HCT116 (cell line): ENCODE data around the gene CFD. TPM values are rescaled to one million over a fixed set of nuclear protein-coding genes. Genes with fewer than 3 reads are reported as not detected.

Experiments
- ATAC-seq: fragments of 200-7000 bp; cut with Tn5 transposase; 2 replicates; pipeline ENCODE4 v1.9.1; 2020; ENCODE audit warnings: mild to moderate bottlenecking, moderate library complexity
- BruUV-seq: library from RNA; stranded (reverse); fragments of 400-500 nt; replicated peaks from 2 replicates; lab custom pipeline; 2021; lab: Mats Ljungman, UMichigan
- CTCF ChIA-PET: fragments of 300-600 bp; sonication (Branson Sonifier 250); formaldehyde crosslinking; loops from one replicate; lab custom pipeline; 2021; ENCODE audit warnings: antibody characterized with exemption; lab: Charles Lee
- POLR2A ChIA-PET: fragments of 300-600, 350-600 bp; sonication (Branson Sonifier 250); formaldehyde crosslinking; loops from one replicate; lab custom pipeline; 2021; ENCODE audit warnings: antibody characterized with exemption; lab: Charles Lee
- RAD21 ChIA-PET, 2 experiments: fragments of 300-600 bp; sonication (Branson Sonifier 250); formaldehyde crosslinking; loops; one replicate each; lab custom pipeline; 2023; ENCODE audit warnings: low total read pairs in 2 of 2; ENCODE audit not compliant: uncharacterized antibody in 2 of 2, unreplicated experiment in 2 of 2, low non-redundant PET in 1 of 2; lab: Charles Lee
- DNase-seq: peaks from one replicate; pipeline ENCODE4 v3.0.0-alpha.2; 2010; ENCODE audit warnings: low read depth, low spot score
- H2AFZ ChIP-seq: fragments of 200-600 bp; shearing (Covaris generic), sonication (generic); 2 replicates; pipeline ENCODE4 v1.6.1; 2017; ENCODE audit warnings: low read depth, mixed run types, mixed read lengths, antibody characterized with exemption, low read length; ENCODE audit not compliant: poor library complexity, severe bottlenecking
- H3K27ac ChIP-seq: 2 replicates; pipeline ENCODE4 v1.5.1; 2012; ENCODE audit warnings: low read depth, low read length
- H3K27me3 ChIP-seq: fragments of 200-600 bp; sonication (generic); 2 replicates; pipeline ENCODE4 v1.6.1; 2016; ENCODE audit warnings: mixed run types, low read length, mixed read lengths; ENCODE audit not compliant: insufficient read depth
- H3K36me3 ChIP-seq, 2 experiments: fragments of 200-500 bp in 1 of 2; fragments of 200-600 bp in 1 of 2; sonication (Bioruptor generic) in 1 of 2; sonication (generic) in 1 of 2; 2 replicates each; pipeline versions ENCODE4 v1.5.1 to v1.6.1; 2014 to 2016; ENCODE audit warnings: low read length in 2 of 2, inconsistent platforms in 1 of 2, mixed read lengths in 1 of 2, mixed run types in 1 of 2; ENCODE audit not compliant: insufficient read depth in 2 of 2, control insufficient read depth in 1 of 2
- H3K4me1 ChIP-seq, 2 experiments: fragments of 200-600 bp in 1 of 2; sonication (generic) in 1 of 2; 2 replicates each; pipeline versions ENCODE4 v1.5.1 to v1.6.1; 2012 to 2017; ENCODE audit warnings: low read length in 2 of 2, inconsistent platforms in 1 of 2, mild to moderate bottlenecking in 1 of 2, mixed read lengths in 1 of 2, mixed run types in 1 of 2, moderate library complexity in 1 of 2; ENCODE audit not compliant: insufficient read depth in 2 of 2, control insufficient read depth in 1 of 2
- H3K4me2 ChIP-seq: fragments of 200-600 bp; sonication (generic); 2 replicates; pipeline ENCODE4 v1.6.1; 2017; ENCODE audit warnings: mixed run types, low read length, mixed read lengths
- H3K4me3 ChIP-seq, 2 experiments: fragments of 200-600 bp in 1 of 2; sonication (generic) in 1 of 2; replicated peaks in 1 of 2; 2 replicates each; pipeline ENCODE4 v1.5.1; 2011 to 2016; ENCODE audit warnings: low read length in 2 of 2, control low read depth in 1 of 2, low read depth in 1 of 2, mild to moderate bottlenecking in 1 of 2, mixed read lengths in 1 of 2, mixed run types in 1 of 2
- H3K79me2 ChIP-seq: fragments of 200-600 bp; sonication (generic); 2 replicates; pipeline ENCODE4 v1.6.1; 2017; ENCODE audit warnings: mild to moderate bottlenecking, mixed run types, low read length, moderate library complexity, mixed read lengths; ENCODE audit not compliant: insufficient read depth
- H3K9ac ChIP-seq: fragments of 200-600 bp; sonication (generic); 2 replicates; pipeline ENCODE4 v1.6.1; 2016; ENCODE audit warnings: low read length, mixed read lengths
- H3K9me2 ChIP-seq: fragments of 200-600 bp; sonication (generic), shearing (Covaris generic); 2 replicates; pipeline ENCODE4 v1.6.1; 2017; ENCODE audit warnings: mixed run types, mild to moderate bottlenecking, moderate library complexity; ENCODE audit not compliant: insufficient read depth
- H3K9me3 ChIP-seq, 2 experiments: fragments of 200-500 bp in 1 of 2; fragments of 200-600 bp in 1 of 2; sonication (Bioruptor generic) in 1 of 2; sonication (generic) in 1 of 2; 2 replicates each; pipeline ENCODE4 v1.6.1; 2014 to 2017; ENCODE audit warnings: low read length in 2 of 2, mixed read lengths in 2 of 2, inconsistent platforms in 1 of 2, low read depth in 1 of 2, mild to moderate bottlenecking in 1 of 2, mixed run types in 1 of 2, moderate library complexity in 1 of 2; ENCODE audit not compliant: control insufficient read depth in 1 of 2, insufficient read depth in 1 of 2
- H4K20me1 ChIP-seq: fragments of 200-600 bp; sonication (generic), shearing (Covaris generic); 2 replicates; pipeline ENCODE4 v1.6.1; 2017; ENCODE audit warnings: mixed run types, mild to moderate bottlenecking, moderate library complexity; ENCODE audit not compliant: insufficient read depth
- CBX3 ChIP-seq: IDR thresholded peaks from 2 replicates; pipeline ENCODE4 v1.6.1; 2012; ENCODE audit warnings: low read depth
- CEBPB ChIP-seq: IDR thresholded peaks from 2 replicates; pipeline ENCODE4 v1.6.1; 2012; ENCODE audit warnings: low read depth
- ELF1 ChIP-seq: IDR thresholded peaks from 2 replicates; pipeline ENCODE4 v1.6.1; 2012; ENCODE audit warnings: low read depth, borderline replicate concordance
- EZH2phosphoT487 ChIP-seq: fragments of 200-600 bp; IDR thresholded peaks from 2 replicates; pipeline ENCODE4 v1.6.1; 2018; ENCODE audit warnings: antibody characterized with exemption, borderline replicate concordance
- FOSL1 ChIP-seq: IDR thresholded peaks from 2 replicates; pipeline ENCODE4 v1.6.1; 2012; ENCODE audit warnings: low read depth
- POLR2A ChIP-seq: IDR thresholded peaks from 2 replicates; pipeline ENCODE4 v1.7.0; 2011; ENCODE audit warnings: borderline replicate concordance; ENCODE audit not compliant: insufficient read depth, insufficient read length; ENCODE audit errors: extremely low read depth
- POLR2AphosphoS5 ChIP-seq: IDR thresholded peaks from 2 replicates; pipeline ENCODE4 v1.6.1; 2011; ENCODE audit warnings: mild to moderate bottlenecking, low read depth, low read length, moderate library complexity
- RAD21 ChIP-seq: IDR thresholded peaks from 2 replicates; pipeline ENCODE4 v1.6.1; 2012; ENCODE audit warnings: low read depth, mild to moderate bottlenecking
- REST ChIP-seq: IDR thresholded peaks from 2 replicates; pipeline ENCODE4 v1.6.1; 2012; ENCODE audit warnings: low read depth
- SIN3A ChIP-seq: IDR thresholded peaks from 2 replicates; pipeline ENCODE4 v1.6.1; 2012; ENCODE audit warnings: low read depth
- SP1 ChIP-seq: IDR thresholded peaks from 2 replicates; pipeline ENCODE4 v1.6.1; 2012; ENCODE audit warnings: low read depth
- YY1 ChIP-seq: IDR thresholded peaks from 2 replicates; pipeline ENCODE4 v1.6.1; 2011; ENCODE audit warnings: low read length, low read depth, moderate library complexity, mild to moderate bottlenecking; ENCODE audit not compliant: insufficient replicate concordance; ENCODE audit errors: extremely low read depth
- ZBTB33 ChIP-seq: IDR thresholded peaks from 2 replicates; pipeline ENCODE4 v1.6.1; 2011; ENCODE audit warnings: mild to moderate bottlenecking, low read length, moderate library complexity; ENCODE audit not compliant: insufficient replicate concordance; ENCODE audit errors: extremely low read depth
- ZFX ChIP-seq: fragments of 450-650 bp; IDR thresholded peaks from 2 replicates; pipeline ENCODE4 v1.6.1; 2017
- intact Hi-C: fragments of 100-400 bp; cut with micrococcal nuclease; formaldehyde crosslinking; loops from 2 replicates; pipeline ENCODE4 v1.10.0; 2022
- total RNA-seq: library from RNA; stranded (reverse); gene quantifications from one replicate; pipeline ENCODE4 v1.2.1, GENCODE V29; 2021; ENCODE audit not compliant: unreplicated experiment

CFD gene
- total RNA-seq, 1 experiment from 2014 or later = 80.2 TPM

GRCh38 chr19:903266-903797 is 43.9 kb downstream of the CFD start:
- intact Hi-C loops = no loop called here
- TF ChIP-seq SP1 (no peak), CBX3 (no peak), CEBPB (no peak), ZBTB33 (no peak), FOSL1 (no peak), REST (no peak), ELF1 (no peak), POLR2AphosphoS5 (no peak), SIN3A (no peak), RAD21 (no peak), POLR2A (no peak), YY1 (no peak), EZH2phosphoT487 (no peak), ZFX (no peak)
- RAD21 ChIA-PET = no interaction called here
- POLR2A ChIA-PET = no interaction called here
- no peaks in the 10 kb centered on the region for H4K20me1 ChIP-seq
- H2AFZ ChIP-seq = no peak overlapping the region
- peaks cover 45% of the 10 kb centered on the region for H3K79me2 ChIP-seq
- ATAC-seq = no peak
- H3K27me3 ChIP-seq = no peaks in the 10 kb centered on the region
- H3K36me3 ChIP-seq = peaks cover 5 to 6% of the 10 kb centered on the region in 2 experiments; a peak in 3 of 4 replicates
- no peak overlapping the region for H3K9ac ChIP-seq
- no TSS peak for BruUV-seq
- CTCF ChIA-PET = interaction anchor here (1.3 kb wide), 1 partner anchor 393 kb away, joined by 3 read pairs; no protein-coding TSS in a partner anchor
- H3K9me3 ChIP-seq = no peaks in the 10 kb centered on the region
- H3K9me2 ChIP-seq = no peaks in the 10 kb centered on the region
- H3K27ac ChIP-seq = no peak overlapping the region; the same call in 1 of the 2 replicates
- no peak for DNase-seq
- no peak overlapping the region for H3K4me3 ChIP-seq
- no peak overlapping the region for H3K4me2 ChIP-seq
- peaks cover 6 to 20% of the 10 kb centered on the region in 2 experiments; a peak in 3 of 4 replicates for H3K4me1 ChIP-seq
